H1 (cell line): Measurements from ENCODE around the gene FOSB.
A peak's percentile ranks its signal among the peaks of the same experiment; 100 is the strongest.

Source experiments
- EGR1 ChIP-seq: IDR thresholded peaks from 2 replicates; pipeline ENCODE4 v1.6.1; 2011; ENCODE audit warnings: low read depth, low read length, borderline replicate concordance
- JUN ChIP-seq: IDR thresholded peaks from 2 replicates; pipeline ENCODE4 v1.6.1; 2011; ENCODE audit warnings: low read depth, mild to moderate bottlenecking, improper control_type of control experiment, low read length
- MAX ChIP-seq: IDR thresholded peaks from 2 replicates; pipeline ENCODE4 v1.6.1; 2012; ENCODE audit warnings: inconsistent platforms
- POLR2A ChIP-seq, 2 experiments: IDR thresholded peaks; 1 replicate in 1 of 2; 2 replicates in 1 of 2; pipeline ENCODE4 v1.6.1; 2011; ENCODE audit warnings: low read depth in 2 of 2, low read length in 2 of 2, mild to moderate bottlenecking in 2 of 2; ENCODE audit errors: control extremely low read depth in 1 of 2
- RNF2 ChIP-seq: fragments of 200-900, 300-1000 bp; sonication (generic); IDR thresholded peaks from 2 replicates; pipeline ENCODE4 v1.7.1; 2016; ENCODE audit warnings: borderline replicate concordance, low read depth, mild to moderate bottlenecking, antibody characterized with exemption, low read length; ENCODE audit not compliant: poor library complexity, severe bottlenecking; ENCODE audit errors: missing control alignments
- SRF ChIP-seq: IDR thresholded peaks from 2 replicates; pipeline ENCODE4 v1.6.1; 2011; ENCODE audit warnings: mild to moderate bottlenecking, low read depth, low read length, moderate library complexity
- SUZ12 ChIP-seq: fragments of 200-600 bp; sonication (generic); IDR thresholded peaks from 2 replicates; pipeline ENCODE4 v1.6.1; 2012; ENCODE audit warnings: mild to moderate bottlenecking, inconsistent platforms, low read length, moderate library complexity, mixed read lengths
- TAF1 ChIP-seq: IDR thresholded peaks from 2 replicates; pipeline ENCODE4 v1.6.1; 2011; ENCODE audit warnings: mild to moderate bottlenecking, low read depth, low read length
- ZNF274 ChIP-seq: IDR thresholded peaks from 2 replicates; pipeline ENCODE4 v1.7.0; 2012; ENCODE audit warnings: low read length, borderline replicate concordance; ENCODE audit errors: extremely low read depth
- TF ChIP-seq, protein P1 (sequence below), 3 experiments: IDR thresholded peaks; 1 replicate in 2 of 3; 2 replicates in 1 of 3; pipeline versions ENCODE4 v1.5.1 to v1.6.1; 2011; ENCODE audit warnings: low read length in 3 of 3, mild to moderate bottlenecking in 3 of 3, inconsistent platforms in 2 of 3, low read depth in 1 of 3, moderate library complexity in 1 of 3; ENCODE audit not compliant: insufficient read depth in 1 of 3; ENCODE audit errors: control extremely low read depth in 1 of 3
- TF ChIP-seq, protein P2 (sequence below): IDR thresholded peaks from 2 replicates; pipeline ENCODE4 v1.6.1; 2012; ENCODE audit warnings: low read length, inconsistent platforms

DNA sequence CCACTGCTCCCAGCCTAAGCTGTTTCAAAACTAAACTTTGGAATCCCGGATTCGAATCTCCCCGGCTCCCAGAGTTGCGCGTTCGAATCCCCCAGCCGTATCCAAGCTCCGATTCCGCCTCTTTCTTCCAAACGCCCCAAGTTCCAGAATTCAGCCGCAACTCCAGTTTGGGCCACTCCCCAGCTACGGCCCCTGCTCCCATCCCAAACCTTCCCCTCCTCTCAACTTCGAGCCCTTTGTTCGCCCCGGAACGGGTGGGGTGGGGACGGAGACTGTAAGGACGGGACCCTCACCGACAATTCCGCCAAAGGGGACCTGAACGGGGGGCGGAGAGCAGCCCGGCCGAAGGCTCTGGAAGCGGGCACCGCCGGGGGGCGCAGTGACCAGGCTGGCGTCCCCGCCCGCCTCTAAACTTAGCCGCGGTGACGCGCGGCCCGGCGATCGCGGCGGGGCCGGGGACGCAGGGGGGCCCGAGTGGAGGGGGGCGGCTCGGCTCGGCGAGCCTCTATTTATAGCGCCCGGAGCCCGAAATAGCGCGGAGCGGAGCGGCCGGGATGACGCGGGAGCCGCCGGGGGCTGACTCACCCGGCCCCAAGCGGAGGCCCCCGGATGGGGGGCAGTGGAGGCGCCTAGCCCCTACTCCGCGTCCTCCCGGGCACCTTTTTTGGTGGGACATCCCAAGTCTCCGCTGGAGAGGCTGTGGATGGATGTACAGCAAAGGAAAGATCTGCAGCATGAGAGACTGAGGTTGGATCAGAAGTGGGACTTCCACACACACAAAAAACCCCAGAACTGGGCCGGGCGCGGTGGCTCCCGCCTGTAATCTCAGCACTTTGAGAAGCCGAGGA lies 39.2 kb upstream of the FOSB start:
- TF ChIP-seq POLR2A (IDR thresholded peaks at IDR 0.05; ENCODE audit: control extremely low read depth in 1 of 2, low read depth in 2 of 2, low read length in 2 of 2) (no peak), TAF1 (0 out of 2 replicates have a peak, but pooled peaks have one; percentile 21), SUZ12 (no peak), ZNF274 (no peak), SRF (no peak), MAX (no peak), RNF2 (no peak), JUN (no peak), EGR1 (no peak)
- TF ChIP-seq, protein P1, sequence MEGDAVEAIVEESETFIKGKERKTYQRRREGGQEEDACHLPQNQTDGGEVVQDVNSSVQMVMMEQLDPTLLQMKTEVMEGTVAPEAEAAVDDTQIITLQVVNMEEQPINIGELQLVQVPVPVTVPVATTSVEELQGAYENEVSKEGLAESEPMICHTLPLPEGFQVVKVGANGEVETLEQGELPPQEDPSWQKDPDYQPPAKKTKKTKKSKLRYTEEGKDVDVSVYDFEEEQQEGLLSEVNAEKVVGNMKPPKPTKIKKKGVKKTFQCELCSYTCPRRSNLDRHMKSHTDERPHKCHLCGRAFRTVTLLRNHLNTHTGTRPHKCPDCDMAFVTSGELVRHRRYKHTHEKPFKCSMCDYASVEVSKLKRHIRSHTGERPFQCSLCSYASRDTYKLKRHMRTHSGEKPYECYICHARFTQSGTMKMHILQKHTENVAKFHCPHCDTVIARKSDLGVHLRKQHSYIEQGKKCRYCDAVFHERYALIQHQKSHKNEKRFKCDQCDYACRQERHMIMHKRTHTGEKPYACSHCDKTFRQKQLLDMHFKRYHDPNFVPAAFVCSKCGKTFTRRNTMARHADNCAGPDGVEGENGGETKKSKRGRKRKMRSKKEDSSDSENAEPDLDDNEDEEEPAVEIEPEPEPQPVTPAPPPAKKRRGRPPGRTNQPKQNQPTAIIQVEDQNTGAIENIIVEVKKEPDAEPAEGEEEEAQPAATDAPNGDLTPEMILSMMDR (IDR thresholded peaks at IDR 0.05; ENCODE audit: control extremely low read depth in 1 of 3, insufficient read depth in 1 of 3, low read depth in 1 of 3, low read length in 3 of 3): peak; percentile 44 to 57 (median 46)
- TF ChIP-seq, protein P2, sequence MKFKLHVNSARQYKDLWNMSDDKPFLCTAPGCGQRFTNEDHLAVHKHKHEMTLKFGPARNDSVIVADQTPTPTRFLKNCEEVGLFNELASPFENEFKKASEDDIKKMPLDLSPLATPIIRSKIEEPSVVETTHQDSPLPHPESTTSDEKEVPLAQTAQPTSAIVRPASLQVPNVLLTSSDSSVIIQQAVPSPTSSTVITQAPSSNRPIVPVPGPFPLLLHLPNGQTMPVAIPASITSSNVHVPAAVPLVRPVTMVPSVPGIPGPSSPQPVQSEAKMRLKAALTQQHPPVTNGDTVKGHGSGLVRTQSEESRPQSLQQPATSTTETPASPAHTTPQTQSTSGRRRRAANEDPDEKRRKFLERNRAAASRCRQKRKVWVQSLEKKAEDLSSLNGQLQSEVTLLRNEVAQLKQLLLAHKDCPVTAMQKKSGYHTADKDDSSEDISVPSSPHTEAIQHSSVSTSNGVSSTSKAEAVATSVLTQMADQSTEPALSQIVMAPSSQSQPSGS: no peak
